Measurements from ENCODE around the gene PUM2. TPM values are rescaled to one million over a fixed set of nuclear protein-coding genes. Genes with fewer than 3 reads are reported as not detected.

Gene PUM2
- total and polyA plus RNA-seq, 2 of the 8 experiments (the other 6 are each of a cell fraction or from before 2014, with no cell fraction given) = 46.6 to 114 TPM

DNA sequence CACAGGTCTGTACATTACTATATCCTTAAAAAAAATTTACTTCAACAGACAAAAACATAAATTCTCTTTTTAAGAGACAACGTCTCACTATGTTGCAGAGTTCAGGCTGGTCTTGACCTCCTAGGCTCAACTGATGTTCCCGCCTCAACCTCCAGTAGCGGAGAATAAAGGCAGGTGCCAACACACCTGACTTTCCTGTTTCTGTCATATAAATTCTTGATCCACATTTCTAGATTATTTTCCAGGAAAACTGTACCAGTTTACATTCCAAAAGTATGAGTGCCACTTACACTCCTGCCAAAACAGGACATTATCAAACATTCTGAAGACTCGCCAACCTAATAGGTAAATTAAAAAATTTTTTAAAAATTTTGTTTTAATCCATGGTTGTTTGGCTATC is 48.6 kb downstream of the PUM2 start:
- no peak overlapping the region for H2BK15ac ChIP-seq (ENCODE audit: low read length)
- no peak overlapping the region for H3K18ac ChIP-seq (ENCODE audit: extremely low read depth, low read length)
- no peak overlapping the region for H3K4me3 ChIP-seq (ENCODE audit: extremely low read depth in 1 of 4, insufficient read depth in 2 of 4, low read depth in 3 of 4, low read length in 4 of 4)
- FAIRE-seq = no peak
- ChIA-PET CTCF (ENCODE audit: partially characterized antibody) (no interaction called here), POLR2A (ENCODE audit: partially characterized antibody) (interaction anchor here (1.2 kb wide), 1 partner anchor 8 kb away, joined by 3 read pairs; no protein-coding TSS in a partner anchor)
- no peak overlapping the region for H4K5ac ChIP-seq (ENCODE audit: insufficient read length, low read depth, low read length)
- TF ChIP-seq TEAD4 (IDR thresholded peaks at IDR 0.05; ENCODE audit: low read depth, low read length) (no peak), JUND (IDR thresholded peaks at IDR 0.05; ENCODE audit: low read length) (no peak), SIX5 (IDR thresholded peaks at IDR 0.05; ENCODE audit: low read depth, low read length) (no peak), NRF1 (IDR thresholded peaks at IDR 0.05; ENCODE audit: low read depth, low read length) (no peak), KDM5A (IDR thresholded peaks at IDR 0.05; ENCODE audit: low read length) (no peak), CREB1 (IDR thresholded peaks at IDR 0.05) (no peak), CBX8 (IDR thresholded peaks at IDR 0.05; ENCODE audit: borderline replicate concordance, low read depth, low read length) (no peak), HDAC6 (IDR thresholded peaks at IDR 0.05; ENCODE audit: low read depth, low read length) (no peak), TAF1 (IDR thresholded peaks at IDR 0.05; ENCODE audit: low read depth, low read length) (no peak), NANOG (IDR thresholded peaks at IDR 0.05; ENCODE audit: insufficient read depth, low read depth, low read length, poor library complexity, severe bottlenecking) (no peak), TAF7 (optimal IDR thresholded peaks at IDR 0.05; ENCODE audit: borderline replicate concordance, low read depth, low read length) (no peak), RBBP5 (IDR thresholded peaks at IDR 0.05; ENCODE audit: borderline replicate concordance, low read depth, low read length) (no peak), BCL11A (IDR thresholded peaks at IDR 0.05; ENCODE audit: low read depth in 2 of 2, low read length in 2 of 2) (no peak)
- peaks cover 7 to 60% (median 19%) of the 10 kb centered on the region in 4 experiments for H3K36me3 ChIP-seq (ENCODE audit: control insufficient read depth in 2 of 4, insufficient read depth in 4 of 4, low read length in 3 of 4)
- H2BK20ac ChIP-seq (ENCODE audit: low read length) = no peak overlapping the region
- H3K9ac ChIP-seq (replicated peaks in 1 of 4; ENCODE audit: extremely low read depth in 1 of 4, low read depth in 3 of 4, low read length in 3 of 4) = no peak overlapping the region
- peaks cover 0 to 5% of the 10 kb centered on the region in 2 experiments for H4K20me1 ChIP-seq (replicated peaks in 1 of 2; ENCODE audit: control insufficient read depth in 1 of 2, insufficient read depth in 2 of 2, low read length in 2 of 2)
- 95% methylated on average over 4 of the region's 4 CpGs; no CpG with 5 or more reads in 1 of the 2 experiments for whole genome bisulfite sequencing, 2 experiments (ENCODE audit: extremely low coverage in 1 of 2, insufficient coverage in 1 of 2, insufficient read length in 1 of 2, insufficient replicate concordance in 2 of 2, low coverage in 1 of 2, low lambda C conversion rate in 2 of 2, missing lambda C conversion rate in 1 of 2)
- H3K79me1 ChIP-seq (ENCODE audit: low read depth, low read length) = peaks cover 2% of the 10 kb centered on the region
- no peak overlapping the region for H3K23ac ChIP-seq (ENCODE audit: insufficient read length)
- H3K27me3 ChIP-seq (replicated peaks in 1 of 4; ENCODE audit: control insufficient read depth in 3 of 4, extremely low read depth in 1 of 4, insufficient read depth in 3 of 4, low read length in 3 of 4) = no peaks in the 10 kb centered on the region
- no peaks in the 10 kb centered on the region for H3K23me2 ChIP-seq (ENCODE audit: low read depth, low read length)
- H2BK120ac ChIP-seq (replicated peaks; ENCODE audit: low read depth, low read length) = no peak overlapping the region
- no peak overlapping the region for H3K56ac ChIP-seq (replicated peaks; ENCODE audit: insufficient read length, low read depth, low read length)
- H3K9me3 ChIP-seq (ENCODE audit: insufficient read depth in 2 of 2, low read depth in 1 of 2, low read length in 1 of 2) = no peaks in the 10 kb centered on the region
- H4K91ac ChIP-seq (replicated peaks; ENCODE audit: insufficient read length, low read length) = no peak overlapping the region
- peaks cover 0 to 44% of the 10 kb centered on the region in 2 experiments; a peak in 2 of 4 replicates for H3K79me2 ChIP-seq (ENCODE audit: control insufficient read depth in 1 of 2, insufficient read depth in 2 of 2, low read length in 2 of 2)
- no peak for DNase-seq (ENCODE audit: low read depth in 1 of 2, low spot score in 2 of 2)
- no peak overlapping the region for H2BK12ac ChIP-seq (ENCODE audit: low read depth, low read length)
- H3K4me1 ChIP-seq (replicated peaks in 1 of 4; ENCODE audit: control insufficient read depth in 3 of 4, insufficient read depth in 4 of 4, low read length in 3 of 4) = no peaks in the 10 kb centered on the region
- no peak overlapping the region for H3K14ac ChIP-seq (ENCODE audit: insufficient read length)
- H2AFZ ChIP-seq (ENCODE audit: low read length) = no peak overlapping the region
- no peak overlapping the region for H3K4me2 ChIP-seq (ENCODE audit: insufficient read depth in 1 of 2, low read depth in 2 of 2, low read length in 2 of 2)
- H3K4ac ChIP-seq (replicated peaks; ENCODE audit: insufficient read length, low read depth, low read length) = no peak overlapping the region
- no peak overlapping the region for H2AK5ac ChIP-seq (ENCODE audit: low read depth, low read length)
- H3K27ac ChIP-seq (ENCODE audit: low read depth, low read length) = no peak overlapping the region
- H2BK5ac ChIP-seq (ENCODE audit: low read depth, low read length) = no peak overlapping the region
- no peak overlapping the region for H4K8ac ChIP-seq (ENCODE audit: extremely low read depth, insufficient read depth, low read length)

All from H1 (cell line).